Activated CD4-positive, alpha-beta T cell treated with anti-CD3 and anti-CD28 coated beads for 36 hours (primary cell): ENCODE measurements around the gene PPEF2. TPM values are rescaled to one million over a fixed set of nuclear protein-coding genes. Genes with fewer than 3 reads are reported as not detected.

Experiments
- total RNA-seq, 2 experiments: library from RNA; stranded (reverse); gene quantifications; one replicate each; pipeline ENCODE4 v1.2.3, GENCODE V29; 2021

Gene PPEF2
- total RNA-seq, 2 experiments from 2014 or later = 0.09 to 0.14 TPM

Other genes starting within 250 kb of the PPEF2 start
- gene G3BP2, start 229.0 kb downstream of the PPEF2 start, total RNA-seq = 100 to 1,000 TPM; 127 to 137 TPM
- gene USO1, start 177.9 kb downstream of the PPEF2 start, total RNA-seq = 10 to 100 TPM; 55.2 to 56.7 TPM
- 10 to 100 TPM; 21.2 to 26.8 TPM for gene NAAA, start 38.6 kb upstream of the PPEF2 start, total RNA-seq
- gene SDAD1, start 88.5 kb upstream of the PPEF2 start, total RNA-seq = 10 to 100 TPM; 49.1 to 56.6 TPM
- under 1 TPM; 0.23 to 0.33 TPM for gene CXCL9, start 105.1 kb upstream of the PPEF2 start, total RNA-seq
- 1 to 10 TPM; 1.0 to 1.1 TPM for gene CXCL10, start 121.0 kb upstream of the PPEF2 start, total RNA-seq
- under 1 TPM in 1 of 2 experiments, not detected in 1; 0.14 TPM for gene CXCL11, start 133.6 kb upstream of the PPEF2 start, total RNA-seq
- not detected for gene ART3, start 172.3 kb upstream of the PPEF2 start, total RNA-seq
- gene NUP54, start 245.9 kb upstream of the PPEF2 start, total RNA-seq = 10 to 100 TPM; 58.2 to 67.3 TPM